NT2/D1 (cell line): Measurements from ENCODE around the gene SLC35G3.

Source experiments
- SUZ12 ChIP-seq: IDR thresholded peaks from 2 replicates; pipeline ENCODE4 v1.6.1; 2011; ENCODE audit not compliant: insufficient read length, insufficient read depth; ENCODE audit errors: extremely low read depth
- YY1 ChIP-seq: IDR thresholded peaks from 2 replicates; pipeline ENCODE4 v1.6.1; 2011; ENCODE audit not compliant: insufficient read length, insufficient read depth
- ZNF274 ChIP-seq: IDR thresholded peaks from 2 replicates; pipeline ENCODE4 v1.6.1; 2011; ENCODE audit warnings: mild to moderate bottlenecking, low read depth, low read length

GRCh38 chr17:35240861-35241260 lies 46.7 kb upstream of the SLC35G3 start:
- TF ChIP-seq YY1, result no peak
- no peak for TF ChIP-seq SUZ12
- TF ChIP-seq ZNF274, result no peak
